ENCODE data around the gene NEB. TPM values are rescaled to one million over a fixed set of nuclear protein-coding genes. Genes with fewer than 3 reads are reported as not detected.

The NEB gene
- total RNA-seq, 1 donor from 2014 or later = 0.53 TPM

GRCh38 chr2:151721161-151721560, 13.1 kb downstream of the NEB start:
- no peak for DNase-seq (ENCODE audit: low spot score in 2 of 2)
- no peaks in the 10 kb centered on the region for H3K27me3 ChIP-seq
- H3K9me3 ChIP-seq = no peaks in the 10 kb centered on the region
- H3K4me3 ChIP-seq = no peak overlapping the region
- intact Hi-C loops (cut with DNase I) = no loop called here
- H3K4me1 ChIP-seq = no peaks in the 10 kb centered on the region
- H3K36me3 ChIP-seq = no peaks in the 10 kb centered on the region
- no peak overlapping the region for H3K27ac ChIP-seq
- TF ChIP-seq CTCF (IDR thresholded peaks at IDR 0.05) = no peak

- no peak overlapping the region for H3K4me3 ChIP-seq
- TF ChIP-seq CTCF (IDR thresholded peaks at IDR 0.05) = no peak
- H3K36me3 ChIP-seq = no peaks in the 10 kb centered on the region
- H3K9me3 ChIP-seq = no peaks in the 10 kb centered on the region
- H3K27ac ChIP-seq = no peak overlapping the region
- H3K27me3 ChIP-seq = no peaks in the 10 kb centered on the region
- DNase-seq (ENCODE audit: low spot score in 2 of 2) = no peak
- H3K4me1 ChIP-seq = no peaks in the 10 kb centered on the region
- intact Hi-C loops (cut with DNase I) = no loop called here
Observed at GRCh38 chr2:151720521-151720920, 13.8 kb downstream of the NEB start.

GRCh38 chr2:151718796-151719195, 15.5 kb downstream of the NEB start:
- no peak for TF ChIP-seq CTCF (IDR thresholded peaks at IDR 0.05)
- no peaks in the 10 kb centered on the region for H3K36me3 ChIP-seq
- DNase-seq (ENCODE audit: low spot score in 2 of 2) = no peak
- H3K4me3 ChIP-seq = no peak overlapping the region
- no peak overlapping the region for H3K27ac ChIP-seq
- no peaks in the 10 kb centered on the region for H3K4me1 ChIP-seq
- H3K9me3 ChIP-seq = no peaks in the 10 kb centered on the region
- intact Hi-C loops (cut with DNase I) = no loop called here
- H3K27me3 ChIP-seq = no peaks in the 10 kb centered on the region

- no peaks in the 10 kb centered on the region for H3K4me1 ChIP-seq
- no peaks in the 10 kb centered on the region for H3K9me3 ChIP-seq
- no peaks in the 10 kb centered on the region for H3K36me3 ChIP-seq
- H3K27me3 ChIP-seq = no peaks in the 10 kb centered on the region
- DNase-seq (ENCODE audit: low spot score in 2 of 2) = no peak
- no peak overlapping the region for H3K27ac ChIP-seq
- intact Hi-C loops (cut with DNase I) = no loop called here
- no peak for TF ChIP-seq CTCF (IDR thresholded peaks at IDR 0.05)
- H3K4me3 ChIP-seq = no peak overlapping the region
Observed at GRCh38 chr2:151718247-151718646, 16.0 kb downstream of the NEB start.

GRCh38 chr2:151716721-151717120, 17.6 kb downstream of the NEB start:
- Histone ChIP-seq H3K9me3 (no peaks in the 10 kb centered on the region), H3K4me1 (no peaks in the 10 kb centered on the region), H3K27ac (no peak overlapping the region), H3K27me3 (no peaks in the 10 kb centered on the region), H3K36me3 (no peaks in the 10 kb centered on the region), H3K4me3 (no peak overlapping the region)
- DNase-seq (ENCODE audit: low spot score in 2 of 2) = no peak
- no peak for TF ChIP-seq CTCF (IDR thresholded peaks at IDR 0.05)
- intact Hi-C loops (cut with DNase I) = no loop called here

- no peak for TF ChIP-seq CTCF (IDR thresholded peaks at IDR 0.05)
- intact Hi-C loops (cut with DNase I) = no loop called here
- no peak overlapping the region for H3K27ac ChIP-seq
- H3K4me3 ChIP-seq = no peak overlapping the region
- no peaks in the 10 kb centered on the region for H3K27me3 ChIP-seq
- no peak for DNase-seq (ENCODE audit: low spot score in 2 of 2)
- no peaks in the 10 kb centered on the region for H3K36me3 ChIP-seq
- no peaks in the 10 kb centered on the region for H3K9me3 ChIP-seq
- H3K4me1 ChIP-seq = no peaks in the 10 kb centered on the region
Observed at GRCh38 chr2:151713291-151713903, 20.9 kb downstream of the NEB start.

All from ascending aorta (tissue), 2 donors.